GM23338 (cell line): ENCODE measurements around the gene TINAG. TPM values are rescaled to one million over a fixed set of nuclear protein-coding genes. Genes with fewer than 3 reads are reported as not detected.
"Not testable (repeated sequence)": the region's sequence is repeated elsewhere in the genome, so short reads cannot be mapped to it uniquely, and the experiment has no call there.

Experiments
- ATAC-seq: fragments of 200-7000 bp; cut with Tn5 transposase; 3 replicates; pipeline ENCODE4 v1.9.1; 2020
- DNase-seq: peaks from one replicate; pipeline ENCODE4 v3.0.0-alpha.2; 2015; ENCODE audit warnings: low spot score
- H2AFZ ChIP-seq: fragments of 200-600 bp; sonication (generic); 2 replicates; pipeline ENCODE4 v1.8.0; 2016; ENCODE audit warnings: antibody characterized with exemption, mild to moderate bottlenecking, moderate library complexity
- H3F3A ChIP-seq: fragments of 200-600 bp; sonication (generic); replicated peaks from 2 replicates; pipeline ENCODE4 v1.8.0; 2017; ENCODE audit warnings: antibody characterized with exemption, mixed run types, low read depth
- H3K27ac ChIP-seq: fragments of 200-600 bp; sonication (generic); 2 replicates; pipeline ENCODE4 v1.6.1; 2016; ENCODE audit warnings: low read depth
- H3K27me3 ChIP-seq: fragments of 200-600 bp; sonication (generic); 2 replicates; pipeline ENCODE4 v1.8.0; 2016; ENCODE audit warnings: mild to moderate bottlenecking, mixed run types, moderate library complexity; ENCODE audit not compliant: insufficient read depth
- H3K36me3 ChIP-seq: fragments of 200-600 bp; sonication (generic); 2 replicates; pipeline ENCODE4 v1.8.0; 2016; ENCODE audit warnings: mild to moderate bottlenecking; ENCODE audit not compliant: insufficient read depth
- H3K4me1 ChIP-seq: fragments of 200-600 bp; sonication (generic); 2 replicates; pipeline ENCODE4 v1.8.0; 2016; ENCODE audit warnings: mild to moderate bottlenecking, moderate library complexity; ENCODE audit not compliant: insufficient read depth
- H3K4me2 ChIP-seq: fragments of 200-600 bp; sonication (generic); 2 replicates; pipeline ENCODE4 v1.7.1; 2017; ENCODE audit warnings: mixed run types
- H3K4me3 ChIP-seq: fragments of 200-600 bp; sonication (generic); 2 replicates; pipeline ENCODE4 v1.6.1; 2016; ENCODE audit warnings: mixed run types
- H3K79me2 ChIP-seq: fragments of 200-600 bp; sonication (generic); replicated peaks from 2 replicates; pipeline ENCODE4 v1.8.0; 2017; ENCODE audit warnings: mild to moderate bottlenecking; ENCODE audit not compliant: insufficient read depth
- H3K9me2 ChIP-seq: fragments of 200-600 bp; sonication (generic); 2 replicates; pipeline ENCODE4 v1.8.0; 2017; ENCODE audit not compliant: insufficient read depth
- H4K20me1 ChIP-seq: fragments of 200-600 bp; sonication (generic); replicated peaks from 2 replicates; pipeline ENCODE4 v1.8.0; 2017; ENCODE audit warnings: mild to moderate bottlenecking; ENCODE audit not compliant: insufficient read depth
- H3K27ac Mint-ChIP-seq: 2 replicates; pipeline ENCODE4 v1.8.0; 2020; ENCODE audit warnings: inconsistent platforms, mild to moderate bottlenecking, moderate library complexity, mixed read lengths
- H3K27me3 Mint-ChIP-seq: 3 replicates; pipeline ENCODE4 v1.8.0; 2022; ENCODE audit warnings: low read depth, mild to moderate bottlenecking, moderate library complexity, mixed read lengths, inconsistent platforms; ENCODE audit not compliant: insufficient read depth, poor library complexity
- H3K36me3 Mint-ChIP-seq: 3 replicates; pipeline ENCODE4 v1.8.0; 2021; ENCODE audit warnings: low read depth, mild to moderate bottlenecking, inconsistent platforms, moderate library complexity, mixed read lengths
- H3K4me1 Mint-ChIP-seq: 3 replicates; pipeline ENCODE4 v1.8.0; 2020; ENCODE audit warnings: mild to moderate bottlenecking, inconsistent platforms, mixed read lengths
- H3K4me3 Mint-ChIP-seq: 3 replicates; pipeline ENCODE4 v1.8.0; 2021; ENCODE audit warnings: moderate library complexity, mild to moderate bottlenecking, inconsistent platforms, mixed read lengths
- H3K9me3 Mint-ChIP-seq: 3 replicates; pipeline ENCODE4 v1.8.0; 2020; ENCODE audit warnings: moderate library complexity, mild to moderate bottlenecking, inconsistent platforms, mixed read lengths
- CREB1 ChIP-seq: fragments of 250-450 bp; sonication (Bioruptor Pico); IDR thresholded peaks from 2 replicates; pipeline ENCODE4 v1.5.0; 2020; ENCODE audit warnings: low read depth, mild to moderate bottlenecking, moderate library complexity
- EZH2 ChIP-seq: fragments of 200-600 bp; sonication (generic); IDR thresholded peaks from one replicate; pipeline ENCODE4 v1.8.0; 2017; ENCODE audit warnings: antibody characterized with exemption, mild to moderate bottlenecking, low read depth; ENCODE audit not compliant: unreplicated experiment
- EZH2phosphoT487 ChIP-seq: fragments of 200-600 bp; sonication (generic); IDR thresholded peaks from one replicate; pipeline ENCODE4 v1.8.1; 2018; ENCODE audit warnings: antibody characterized with exemption; ENCODE audit not compliant: unreplicated experiment
- JUNB ChIP-seq: IDR thresholded peaks from one replicate; pipeline ENCODE4 v1.6.1; 2016; ENCODE audit warnings: antibody characterized with exemption; ENCODE audit not compliant: unreplicated experiment
- NANOG ChIP-seq: IDR thresholded peaks from 2 replicates; pipeline ENCODE4 v1.6.1; 2016; ENCODE audit warnings: antibody characterized with exemption, borderline replicate concordance
- POLR2AphosphoS5 ChIP-seq: IDR thresholded peaks from 2 replicates; pipeline ENCODE4 v1.6.1; 2016; ENCODE audit warnings: antibody characterized with exemption, low read depth
- ZNF114 ChIP-seq: fragments of 250-450 bp; sonication (Bioruptor Pico); IDR thresholded peaks from 2 replicates; pipeline ENCODE4 v1.5.0; 2020; ENCODE audit warnings: mild to moderate bottlenecking, moderate library complexity
- ZNF331 ChIP-seq: fragments of 250-450 bp; sonication (Bioruptor Pico); IDR thresholded peaks from 2 replicates; pipeline ENCODE4 v1.5.0; 2020; ENCODE audit warnings: low read depth, mild to moderate bottlenecking, moderate library complexity
- polyA plus RNA-seq: library from polyadenylated mRNA; unstranded; fragments of >200 nt; fragmentation: Nextera tagmentation; extraction: Ambion mirVana; gene quantifications from 2 replicates; pipeline ENCODE4 v1.2.1, GENCODE V29; 2016
- total RNA-seq: library from RNA; depleted of rRNA; stranded (reverse); fragments of >200 nt; shearing (Covaris generic); gene quantifications from 2 replicates; pipeline ENCODE4 v1.2.3, GENCODE V29; 2014
- TF ChIP-seq, protein P1 (sequence below): fragments of 250-450 bp; sonication (Bioruptor Pico); IDR thresholded peaks from 2 replicates; pipeline ENCODE4 v1.5.0; 2020; ENCODE audit warnings: mild to moderate bottlenecking, moderate library complexity
- TF ChIP-seq, protein P2 (sequence below), 2 experiments: fragments of 200-600 bp in 1 of 2; sonication (generic) in 1 of 2; conservative IDR thresholded peaks; 2 replicates each; pipeline versions ENCODE4 v1.5.1 to v1.6.1; 2016 to 2017; ENCODE audit warnings: antibody characterized with exemption in 2 of 2, low read depth in 2 of 2, mild to moderate bottlenecking in 2 of 2, moderate library complexity in 1 of 2

The TINAG gene
- total and polyA plus RNA-seq, 2 experiments from 2014 or later: not detected

DNA sequence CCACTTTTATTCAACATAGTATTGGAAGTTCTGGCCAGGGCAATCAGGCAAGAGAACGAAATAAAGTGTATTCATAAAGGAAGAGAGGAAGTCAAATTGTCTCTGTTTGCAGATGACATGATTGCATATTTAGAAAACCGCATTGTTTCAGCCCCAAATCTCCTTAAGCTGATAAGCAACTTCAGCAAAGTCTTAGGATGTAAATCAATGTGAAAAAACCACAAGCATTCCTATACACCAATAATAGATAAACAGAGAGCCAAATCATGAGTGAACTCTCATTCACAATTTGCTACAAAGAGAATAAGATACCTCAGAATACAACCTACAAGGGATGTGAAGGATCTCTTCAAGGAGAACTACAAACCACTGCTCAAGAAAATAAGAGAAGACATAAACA lies 23.3 kb downstream of the TINAG start:
- H3K4me3 ChIP-seq, H3K27me3 ChIP-seq, ATAC-seq, H4K20me1 ChIP-seq, H3F3A ChIP-seq, H3K79me2 ChIP-seq, H3K27ac ChIP-seq, H3K27ac Mint-ChIP-seq, H3K4me2 ChIP-seq, H3K4me3 Mint-ChIP-seq, H2AFZ ChIP-seq, H3K9me2 ChIP-seq, H3K36me3 ChIP-seq, DNase-seq: not testable (repeated sequence)
- H3K27me3 Mint-ChIP-seq: peaks cover 10% of the 10 kb centered on the region
- peaks cover 18% of the 10 kb centered on the region for H3K4me1 Mint-ChIP-seq
- H3K4me1 ChIP-seq: peaks cover 17% of the 10 kb centered on the region
- peaks cover 15% of the 10 kb centered on the region; the same call in 2 of the 3 replicates for H3K36me3 Mint-ChIP-seq
- peaks cover 23% of the 10 kb centered on the region; the same call in 2 of the 3 replicates for H3K9me3 Mint-ChIP-seq

DNA sequence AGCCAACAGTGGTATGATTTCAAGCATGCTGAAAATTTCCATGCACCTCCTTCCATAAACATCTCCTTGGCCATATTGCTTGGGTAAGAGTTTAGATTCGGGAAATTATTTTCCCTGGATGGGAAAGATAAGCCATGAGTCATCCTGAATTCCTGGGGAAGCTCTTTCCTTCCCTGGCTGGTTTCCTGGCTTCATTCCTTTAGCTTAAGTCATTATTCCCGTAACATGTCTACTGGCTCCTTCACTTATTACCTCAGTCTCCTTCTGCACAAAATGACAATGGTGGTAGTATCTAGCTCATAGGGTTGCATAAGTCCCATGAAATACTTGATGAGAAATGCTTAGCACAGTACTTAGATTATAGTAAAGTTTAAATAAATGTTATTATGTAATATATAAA lies 27.6 kb downstream of the TINAG start:
- H3K4me1 ChIP-seq: peaks cover 17% of the 10 kb centered on the region
- Mint-ChIP-seq H3K27me3 (peaks cover 7% of the 10 kb centered on the region), H3K9me3 (peaks cover 13% of the 10 kb centered on the region; the same call in 2 of the 3 replicates), H3K27ac (peak overlapping the region; percentile 85), H3K4me1 (peaks cover 18% of the 10 kb centered on the region), H3K36me3 (peaks cover 9% of the 10 kb centered on the region; the same call in 2 of the 3 replicates), H3K4me3 (no peak overlapping the region)
- no peak overlapping the region for H3K27ac ChIP-seq
- no peak overlapping the region for H3K4me3 ChIP-seq
- no peaks in the 10 kb centered on the region for H3K9me2 ChIP-seq
- H3K4me2 ChIP-seq: 0 out of 2 replicates have a peak overlapping the region, but pooled peaks have one; percentile 18
- peak; percentile 34 for DNase-seq
- TF ChIP-seq JUNB (no peak), NANOG (no peak), EZH2phosphoT487 (no peak), EZH2 (no peak), ZNF114 (no peak), POLR2AphosphoS5 (no peak), CREB1 (CRISPR knock-in tag) (no peak), ZNF331 (CRISPR knock-in tag) (no peak)
- TF ChIP-seq, protein P1, sequence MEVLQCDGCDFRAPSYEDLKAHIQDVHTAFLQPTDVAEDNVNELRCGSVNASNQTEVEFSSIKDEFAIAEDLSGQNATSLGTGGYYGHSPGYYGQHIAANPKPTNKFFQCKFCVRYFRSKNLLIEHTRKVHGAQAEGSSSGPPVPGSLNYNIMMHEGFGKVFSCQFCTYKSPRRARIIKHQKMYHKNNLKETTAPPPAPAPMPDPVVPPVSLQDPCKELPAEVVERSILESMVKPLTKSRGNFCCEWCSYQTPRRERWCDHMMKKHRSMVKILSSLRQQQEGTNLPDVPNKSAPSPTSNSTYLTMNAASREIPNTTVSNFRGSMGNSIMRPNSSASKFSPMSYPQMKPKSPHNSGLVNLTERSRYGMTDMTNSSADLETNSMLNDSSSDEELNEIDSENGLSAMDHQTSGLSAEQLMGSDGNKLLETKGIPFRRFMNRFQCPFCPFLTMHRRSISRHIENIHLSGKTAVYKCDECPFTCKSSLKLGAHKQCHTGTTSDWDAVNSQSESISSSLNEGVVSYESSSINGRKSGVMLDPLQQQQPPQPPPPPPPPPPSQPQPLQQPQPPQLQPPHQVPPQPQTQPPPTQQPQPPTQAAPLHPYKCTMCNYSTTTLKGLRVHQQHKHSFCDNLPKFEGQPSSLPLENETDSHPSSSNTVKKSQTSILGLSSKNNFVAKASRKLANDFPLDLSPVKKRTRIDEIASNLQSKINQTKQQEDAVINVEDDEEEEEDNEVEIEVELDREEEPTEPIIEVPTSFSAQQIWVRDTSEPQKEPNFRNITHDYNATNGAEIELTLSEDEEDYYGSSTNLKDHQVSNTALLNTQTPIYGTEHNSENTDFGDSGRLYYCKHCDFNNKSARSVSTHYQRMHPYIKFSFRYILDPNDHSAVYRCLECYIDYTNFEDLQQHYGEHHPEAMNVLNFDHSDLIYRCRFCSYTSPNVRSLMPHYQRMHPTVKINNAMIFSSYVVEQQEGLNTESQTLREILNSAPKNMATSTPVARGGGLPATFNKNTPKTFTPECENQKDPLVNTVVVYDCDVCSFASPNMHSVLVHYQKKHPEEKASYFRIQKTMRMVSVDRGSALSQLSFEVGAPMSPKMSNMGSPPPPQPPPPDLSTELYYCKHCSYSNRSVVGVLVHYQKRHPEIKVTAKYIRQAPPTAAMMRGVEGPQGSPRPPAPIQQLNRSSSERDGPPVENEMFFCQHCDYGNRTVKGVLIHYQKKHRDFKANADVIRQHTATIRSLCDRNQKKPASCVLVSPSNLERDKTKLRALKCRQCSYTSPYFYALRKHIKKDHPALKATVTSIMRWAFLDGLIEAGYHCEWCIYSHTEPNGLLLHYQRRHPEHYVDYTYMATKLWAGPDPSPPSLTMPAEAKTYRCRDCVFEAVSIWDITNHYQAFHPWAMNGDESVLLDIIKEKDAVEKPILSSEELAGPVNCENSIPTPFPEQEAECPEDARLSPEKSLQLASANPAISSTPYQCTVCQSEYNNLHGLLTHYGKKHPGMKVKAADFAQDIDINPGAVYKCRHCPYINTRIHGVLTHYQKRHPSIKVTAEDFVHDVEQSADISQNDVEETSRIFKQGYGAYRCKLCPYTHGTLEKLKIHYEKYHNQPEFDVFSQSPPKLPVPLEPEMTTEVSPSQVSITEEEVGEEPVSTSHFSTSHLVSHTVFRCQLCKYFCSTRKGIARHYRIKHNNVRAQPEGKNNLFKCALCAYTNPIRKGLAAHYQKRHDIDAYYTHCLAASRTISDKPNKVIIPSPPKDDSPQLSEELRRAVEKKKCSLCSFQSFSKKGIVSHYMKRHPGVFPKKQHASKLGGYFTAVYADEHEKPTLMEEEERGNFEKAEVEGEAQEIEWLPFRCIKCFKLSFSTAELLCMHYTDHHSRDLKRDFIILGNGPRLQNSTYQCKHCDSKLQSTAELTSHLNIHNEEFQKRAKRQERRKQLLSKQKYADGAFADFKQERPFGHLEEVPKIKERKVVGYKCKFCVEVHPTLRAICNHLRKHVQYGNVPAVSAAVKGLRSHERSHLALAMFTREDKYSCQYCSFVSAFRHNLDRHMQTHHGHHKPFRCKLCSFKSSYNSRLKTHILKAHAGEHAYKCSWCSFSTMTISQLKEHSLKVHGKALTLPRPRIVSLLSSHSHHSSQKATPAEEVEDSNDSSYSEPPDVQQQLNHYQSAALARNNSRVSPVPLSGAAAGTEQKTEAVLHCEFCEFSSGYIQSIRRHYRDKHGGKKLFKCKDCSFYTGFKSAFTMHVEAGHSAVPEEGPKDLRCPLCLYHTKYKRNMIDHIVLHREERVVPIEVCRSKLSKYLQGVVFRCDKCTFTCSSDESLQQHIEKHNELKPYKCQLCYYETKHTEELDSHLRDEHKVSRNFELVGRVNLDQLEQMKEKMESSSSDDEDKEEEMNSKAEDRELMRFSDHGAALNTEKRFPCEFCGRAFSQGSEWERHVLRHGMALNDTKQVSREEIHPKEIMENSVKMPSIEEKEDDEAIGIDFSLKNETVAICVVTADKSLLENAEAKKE (CRISPR knock-in tag): no peak
- TF ChIP-seq, protein P2, sequence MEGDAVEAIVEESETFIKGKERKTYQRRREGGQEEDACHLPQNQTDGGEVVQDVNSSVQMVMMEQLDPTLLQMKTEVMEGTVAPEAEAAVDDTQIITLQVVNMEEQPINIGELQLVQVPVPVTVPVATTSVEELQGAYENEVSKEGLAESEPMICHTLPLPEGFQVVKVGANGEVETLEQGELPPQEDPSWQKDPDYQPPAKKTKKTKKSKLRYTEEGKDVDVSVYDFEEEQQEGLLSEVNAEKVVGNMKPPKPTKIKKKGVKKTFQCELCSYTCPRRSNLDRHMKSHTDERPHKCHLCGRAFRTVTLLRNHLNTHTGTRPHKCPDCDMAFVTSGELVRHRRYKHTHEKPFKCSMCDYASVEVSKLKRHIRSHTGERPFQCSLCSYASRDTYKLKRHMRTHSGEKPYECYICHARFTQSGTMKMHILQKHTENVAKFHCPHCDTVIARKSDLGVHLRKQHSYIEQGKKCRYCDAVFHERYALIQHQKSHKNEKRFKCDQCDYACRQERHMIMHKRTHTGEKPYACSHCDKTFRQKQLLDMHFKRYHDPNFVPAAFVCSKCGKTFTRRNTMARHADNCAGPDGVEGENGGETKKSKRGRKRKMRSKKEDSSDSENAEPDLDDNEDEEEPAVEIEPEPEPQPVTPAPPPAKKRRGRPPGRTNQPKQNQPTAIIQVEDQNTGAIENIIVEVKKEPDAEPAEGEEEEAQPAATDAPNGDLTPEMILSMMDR (conservative IDR thresholded peaks at IDR 0.05; ENCODE audit: low read depth in 2 of 2): no peak
- no peaks in the 10 kb centered on the region for H3F3A ChIP-seq
- no peaks in the 10 kb centered on the region for H3K36me3 ChIP-seq
- no peaks in the 10 kb centered on the region for H3K79me2 ChIP-seq
- H2AFZ ChIP-seq: no peak overlapping the region
- H3K27me3 ChIP-seq: no peaks in the 10 kb centered on the region
- no peak for ATAC-seq
- H4K20me1 ChIP-seq: no peaks in the 10 kb centered on the region
